HCT116 (cell line): ENCODE results near the gene SLC17A2.

Experiments used
- ATF3 ChIP-seq: IDR thresholded peaks from 2 replicates; pipeline ENCODE4 v1.6.1; 2012
- CEBPB ChIP-seq: IDR thresholded peaks from 2 replicates; pipeline ENCODE4 v1.6.1; 2012; ENCODE audit warnings: low read depth
- CTCF ChIP-seq, 3 experiments: fragments of 200-600 bp in 1 of 3; sonication (generic) in 1 of 3; IDR thresholded peaks in 2 of 3; conservative IDR thresholded peaks in 1 of 3; 2 replicates each; pipeline ENCODE4 v1.5.1; 2012 to 2017; ENCODE audit warnings: low read depth in 2 of 3, low read length in 2 of 3, antibody characterized with exemption in 1 of 3, borderline replicate concordance in 1 of 3, control low read depth in 1 of 3, mild to moderate bottlenecking in 1 of 3, mixed read lengths in 1 of 3, mixed run types in 1 of 3, moderate library complexity in 1 of 3; ENCODE audit not compliant: insufficient read depth in 1 of 3
- EGR1 ChIP-seq: IDR thresholded peaks from 2 replicates; pipeline ENCODE4 v1.6.1; 2012; ENCODE audit warnings: low read depth
- MAX ChIP-seq: IDR thresholded peaks from 2 replicates; pipeline ENCODE4 v1.6.1; 2012
- POLR2A ChIP-seq: IDR thresholded peaks from 2 replicates; pipeline ENCODE4 v1.7.0; 2011; ENCODE audit warnings: borderline replicate concordance; ENCODE audit not compliant: insufficient read depth, insufficient read length; ENCODE audit errors: extremely low read depth
- RAD21 ChIP-seq: IDR thresholded peaks from 2 replicates; pipeline ENCODE4 v1.6.1; 2012; ENCODE audit warnings: low read depth, mild to moderate bottlenecking
- SIN3A ChIP-seq: IDR thresholded peaks from 2 replicates; pipeline ENCODE4 v1.6.1; 2012; ENCODE audit warnings: low read depth
- SP1 ChIP-seq: IDR thresholded peaks from 2 replicates; pipeline ENCODE4 v1.6.1; 2012; ENCODE audit warnings: low read depth

DNA sequence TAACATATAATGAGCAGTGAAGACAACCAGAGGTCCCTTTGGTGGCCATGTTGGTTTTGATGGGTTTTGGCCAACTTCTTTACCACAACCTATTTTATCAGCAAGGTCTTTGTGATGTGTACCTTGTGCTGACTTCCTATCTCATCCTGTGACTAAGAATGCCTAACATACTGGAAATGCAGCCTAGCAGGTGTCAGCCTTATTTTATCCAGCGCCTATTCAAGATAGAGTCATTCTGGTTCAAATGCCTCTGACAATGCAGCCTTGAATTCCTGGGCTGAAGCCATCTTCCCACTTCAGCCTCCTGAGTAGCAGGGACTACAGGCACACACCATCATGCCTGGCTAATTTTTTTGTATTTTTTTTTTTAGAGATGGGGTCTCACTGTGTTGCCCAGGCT, 24.3 kb upstream of the SLC17A2 start:
- TF ChIP-seq SIN3A (no peak), POLR2A (no peak), CEBPB (no peak), CTCF (IDR thresholded peaks at IDR 0.05 in 2 of 3, conservative IDR thresholded peaks at IDR 0.05 in 1 of 3; ENCODE audit: borderline replicate concordance in 1 of 3, insufficient read depth in 1 of 3, low read depth in 2 of 3, low read length in 2 of 3) (no peak), SP1 (no peak), ATF3 (no peak), RAD21 (no peak), MAX (no peak), EGR1 (no peak)
